GM10847 (cell line): ENCODE data around the gene MTHFSD.

ENCODE experiments used
- POLR2A ChIP-seq: IDR thresholded peaks from 2 replicates; pipeline ENCODE4 v1.6.1; 2011; ENCODE audit not compliant: insufficient read length; ENCODE audit errors: extremely low read depth

Gene MTHFSD

GRCh38 chr16:86566966-86567700 lies 12.1 kb upstream of the MTHFSD start:
- TF ChIP-seq POLR2A, result no peak

- no peak for TF ChIP-seq POLR2A
Observed at GRCh38 chr16:86566601-86566965, 11.5 kb upstream of the MTHFSD start, which contains the start of gene FOXC2. FOXC2 (plus strand) TSS chr16:86566829; CDS start chr16:86567336, 507 bp downstream.

- TF ChIP-seq POLR2A, result no peak
Observed at GRCh38 chr16:86565644-86566511, 10.8 kb upstream of the MTHFSD start.

GRCh38 chr16:86565181-86565631 lies 10.2 kb upstream of the MTHFSD start:
- TF ChIP-seq POLR2A, result no peak

- no peak for TF ChIP-seq POLR2A
Observed at GRCh38 chr16:86563469-86564345, 8.7 kb upstream of the MTHFSD start.

GRCh38 chr16:86562356-86562755 lies 7.3 kb upstream of the MTHFSD start:
- TF ChIP-seq POLR2A, result no peak

- no peak for TF ChIP-seq POLR2A
Observed at GRCh38 chr16:86559802-86560305, 4.8 kb upstream of the MTHFSD start.

GRCh38 chr16:86558355-86559193 lies 3.5 kb upstream of the MTHFSD start:
- no peak for TF ChIP-seq POLR2A

- TF ChIP-seq POLR2A, result no peak
Observed at GRCh38 chr16:86557587-86557986, 2.6 kb upstream of the MTHFSD start.

- no peak for TF ChIP-seq POLR2A
Observed at GRCh38 chr16:86556576-86556975, 1.5 kb upstream of the MTHFSD start.

- no peak for TF ChIP-seq POLR2A
Observed at GRCh38 chr16:86555704-86556075, 655 bp upstream of the MTHFSD start.

GRCh38 chr16:86554599-86554916 lies 477 bp downstream of the MTHFSD start:
- no peak for TF ChIP-seq POLR2A

- TF ChIP-seq POLR2A, result no peak
Observed at GRCh38 chr16:86553356-86553755, 1.7 kb downstream of the MTHFSD start.

- no peak for TF ChIP-seq POLR2A
Observed at GRCh38 chr16:86550281-86550680, 4.8 kb downstream of the MTHFSD start.

GRCh38 chr16:86549893-86550190 lies 5.2 kb downstream of the MTHFSD start:
- no peak for TF ChIP-seq POLR2A
